Measurements from ENCODE around the gene ANKS1B.
"Not testable (repeated sequence)": the region's sequence is repeated elsewhere in the genome, so short reads cannot be mapped to it uniquely, and the experiment has no call there.

Gene ANKS1B

GRCh38 chr12:99704036-99704435 lies 280.7 kb downstream of the ANKS1B start:
- no peak for DNase-seq (ENCODE audit: low spot score)

GRCh38 chr12:99700032-99700431 lies 284.7 kb downstream of the ANKS1B start:
- no peak for DNase-seq (ENCODE audit: low spot score)

GRCh38 chr12:99695050-99695449 lies 289.7 kb downstream of the ANKS1B start:
- DNase-seq (ENCODE audit: low spot score): no peak

- no peak for DNase-seq (ENCODE audit: low spot score)
Observed at GRCh38 chr12:99686142-99686541, 298.6 kb downstream of the ANKS1B start.

- DNase-seq (ENCODE audit: low spot score): no peak
Observed at GRCh38 chr12:99680276-99680675, 304.5 kb downstream of the ANKS1B start.

GRCh38 chr12:99670635-99671034 lies 314.1 kb downstream of the ANKS1B start:
- no peak for DNase-seq (ENCODE audit: low spot score)

GRCh38 chr12:99658671-99659349 lies 325.9 kb downstream of the ANKS1B start:
- peak; percentile 7 for DNase-seq (ENCODE audit: low spot score)

GRCh38 chr12:99649551-99649950 lies 335.2 kb downstream of the ANKS1B start:
- no peak for DNase-seq (ENCODE audit: low spot score)

- DNase-seq (ENCODE audit: low spot score): no peak
Observed at GRCh38 chr12:99648183-99648582, 336.6 kb downstream of the ANKS1B start.

- DNase-seq (ENCODE audit: low spot score): no peak
Observed at GRCh38 chr12:99647453-99647852, 337.3 kb downstream of the ANKS1B start, which contains the start of gene GARIN6. Gene GARIN6 (plus strand): TSS chr12:99647753. CDS start chr12:99648175, 422 bp downstream.

GRCh38 chr12:99644629-99645028 lies 340.1 kb downstream of the ANKS1B start:
- no peak for DNase-seq (ENCODE audit: low spot score)

GRCh38 chr12:99627459-99627858 lies 357.3 kb downstream of the ANKS1B start:
- DNase-seq (ENCODE audit: low spot score): no peak

- not testable (repeated sequence) for DNase-seq (ENCODE audit: low spot score)
Observed at GRCh38 chr12:99624591-99624990, 360.1 kb downstream of the ANKS1B start.

- no peak for DNase-seq (ENCODE audit: low spot score)
Observed at GRCh38 chr12:99620159-99620479, 364.6 kb downstream of the ANKS1B start.

- peak; percentile 29 for DNase-seq (ENCODE audit: low spot score)
Observed at GRCh38 chr12:99619389-99620158, 365.2 kb downstream of the ANKS1B start.

GRCh38 chr12:99618657-99619056 lies 366.1 kb downstream of the ANKS1B start:
- DNase-seq (ENCODE audit: low spot score): no peak

GRCh38 chr12:99611599-99611998 lies 373.1 kb downstream of the ANKS1B start:
- no peak for DNase-seq (ENCODE audit: low spot score)

GRCh38 chr12:99611117-99611516 lies 373.6 kb downstream of the ANKS1B start:
- DNase-seq (ENCODE audit: low spot score): no peak

GRCh38 chr12:99609455-99610181 lies 375.1 kb downstream of the ANKS1B start:
- DNase-seq (ENCODE audit: low spot score): peak; percentile 20

- no peak for DNase-seq (ENCODE audit: low spot score)
Observed at GRCh38 chr12:99600388-99600787, 384.3 kb downstream of the ANKS1B start.

GRCh38 chr12:99598785-99599184 lies 386.0 kb downstream of the ANKS1B start:
- DNase-seq (ENCODE audit: low spot score): no peak

GRCh38 chr12:99596762-99597161 lies 388.0 kb downstream of the ANKS1B start:
- no peak for DNase-seq (ENCODE audit: low spot score)

GRCh38 chr12:99577125-99577524 lies 407.6 kb downstream of the ANKS1B start:
- DNase-seq (ENCODE audit: low spot score): not testable (repeated sequence)
